NK-92 treated with Interleukin-12 subunit alpha and Interleukin-12 subunit beta, amount 100 ng/mL, for 24 hours (cell line): Measurements from ENCODE around the gene AQP9.
A peak's percentile ranks its signal among the peaks of the same experiment; 100 is the strongest.
"Not testable (repeated sequence)": the region's sequence is repeated elsewhere in the genome, so short reads cannot be mapped to it uniquely, and the experiment has no call there.

Experiments
- DNase-seq: peaks from one replicate; lab custom pipeline; 2025; lab: John Stamatoyannopoulos, UW

Gene AQP9

DNA sequence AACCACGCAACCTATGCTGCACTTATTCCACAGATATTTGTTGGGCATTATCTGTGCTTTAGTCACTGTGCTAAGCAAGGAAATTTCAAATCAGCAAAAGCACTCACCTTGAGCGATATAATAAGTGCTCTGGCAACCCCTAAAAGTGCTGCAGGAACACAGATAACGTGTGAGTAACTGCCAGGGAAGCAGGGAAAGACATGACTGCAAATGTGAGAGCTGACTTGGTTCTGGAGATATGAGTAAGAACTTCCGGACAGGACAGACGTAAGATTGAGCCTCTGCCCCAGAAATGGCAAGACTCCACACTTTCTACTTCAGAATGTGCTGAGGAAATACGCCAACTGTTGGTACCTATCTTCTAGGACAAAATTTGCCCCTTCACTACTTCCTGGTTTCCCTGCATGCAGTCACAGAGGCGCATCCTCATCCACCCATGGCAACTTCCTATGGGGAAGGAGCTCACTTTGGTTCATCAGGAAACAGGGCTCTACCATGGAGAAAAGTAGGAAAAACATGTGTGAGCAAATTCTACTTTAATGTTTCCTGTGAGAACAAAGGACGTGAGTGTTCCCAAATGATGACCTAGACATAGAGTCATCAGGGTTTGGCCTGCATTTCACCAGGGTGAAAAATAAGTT lies 41.7 kb downstream of the AQP9 start:
- no peak for DNase-seq

DNA sequence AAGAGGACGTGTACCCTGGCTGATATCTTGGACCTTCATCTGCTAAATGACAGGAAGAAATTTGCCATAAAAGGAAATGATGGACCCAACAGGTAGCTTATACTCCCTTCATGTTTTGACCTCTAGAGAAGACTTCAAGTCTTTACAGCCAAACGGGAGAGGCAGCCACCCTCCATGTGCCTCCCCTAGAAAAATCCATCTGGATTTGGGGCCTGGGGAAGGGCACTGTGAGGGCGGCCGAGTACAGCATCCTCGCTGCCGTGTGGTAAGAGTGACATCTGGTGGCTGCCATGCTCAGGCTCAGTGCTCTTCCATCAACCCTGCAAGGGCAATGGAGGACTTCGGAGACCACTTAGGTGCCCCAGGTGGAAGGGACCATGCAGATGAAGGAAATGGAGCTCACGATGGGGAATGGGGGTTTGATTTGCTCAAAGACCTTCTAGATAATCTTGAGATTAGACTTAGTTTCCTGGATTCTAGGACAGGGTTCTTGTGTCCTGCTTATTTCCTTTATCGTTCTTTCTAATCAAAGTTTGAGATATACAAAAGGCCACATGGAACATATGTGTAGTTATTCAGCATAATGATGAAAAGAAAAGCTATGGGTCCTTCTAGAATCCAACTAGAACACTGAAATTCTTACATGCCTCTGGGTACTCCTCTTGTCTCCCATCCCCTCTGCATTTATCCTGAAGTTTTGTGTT lies 44.4 kb downstream of the AQP9 start:
- DNase-seq, result peak; percentile 16

DNA sequence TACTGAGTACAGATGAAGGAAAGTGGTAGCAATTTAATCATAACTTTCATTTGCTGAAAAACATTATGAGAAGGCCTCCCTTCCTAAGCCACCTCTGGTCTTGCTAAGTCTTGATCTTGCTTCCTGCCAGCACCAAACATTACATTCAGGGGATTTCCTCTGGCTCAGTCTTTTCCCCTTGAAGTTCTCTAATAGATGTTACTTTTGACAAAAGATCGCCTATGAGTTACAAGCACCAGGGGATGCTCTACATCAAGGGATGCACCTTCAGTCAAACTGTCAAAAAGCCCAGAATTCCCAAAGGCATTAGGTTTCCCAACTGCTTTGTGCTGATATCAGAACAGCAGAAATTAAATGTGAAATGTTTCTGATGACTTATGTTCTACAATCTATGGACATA lies 47.3 kb downstream of the AQP9 start:
- DNase-seq, result no peak

DNA sequence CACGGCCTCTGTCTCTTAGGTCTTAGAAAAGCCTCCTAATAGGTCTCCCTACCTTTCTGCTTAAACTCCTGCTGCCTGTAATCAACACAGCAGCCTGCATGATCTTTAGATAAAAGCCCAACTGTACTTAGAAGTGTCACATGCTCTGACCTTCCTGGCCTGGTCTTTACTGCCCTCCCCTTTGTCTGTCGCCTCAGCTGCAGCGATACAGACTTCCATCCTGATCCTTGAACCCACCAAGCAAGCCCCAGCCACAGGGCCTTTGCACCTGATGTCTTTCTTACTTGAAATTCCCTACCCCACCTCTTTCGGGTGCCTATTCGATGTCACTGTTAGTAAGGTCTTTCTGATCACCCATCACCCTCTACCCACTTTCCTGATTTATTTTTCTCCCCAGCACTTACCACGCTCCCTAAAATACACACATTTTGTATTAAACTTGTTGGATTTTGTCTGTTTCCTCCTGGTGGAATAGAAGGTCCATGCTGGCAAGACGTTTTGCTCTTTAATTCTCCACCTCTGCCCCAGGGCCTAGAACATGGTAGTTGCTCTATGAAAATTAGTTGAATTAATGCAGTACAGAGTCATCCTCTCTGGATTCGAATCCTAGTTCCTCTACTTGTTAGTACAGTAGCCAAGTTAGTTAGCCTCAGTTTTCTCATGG lies 51.1 kb downstream of the AQP9 start:
- no peak for DNase-seq

DNA sequence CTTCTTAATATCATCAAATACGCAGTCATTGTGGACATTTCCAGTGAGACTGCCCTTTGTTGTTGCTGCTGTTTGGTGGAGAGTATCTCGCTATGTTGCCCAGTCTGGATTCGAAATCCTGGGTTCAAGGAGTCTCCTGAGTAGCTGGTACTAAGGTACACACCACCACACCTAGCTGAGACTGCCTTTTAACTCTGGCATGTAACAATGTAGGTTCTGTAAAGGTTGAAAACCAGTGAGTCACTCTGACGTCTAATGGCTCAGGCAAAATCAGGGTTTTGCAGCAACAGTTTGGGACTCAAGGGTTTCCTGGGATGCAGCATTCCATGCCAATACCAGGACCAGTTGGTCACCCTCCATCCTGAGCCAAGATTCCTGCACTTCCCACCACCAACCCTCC lies 52.2 kb downstream of the AQP9 start:
- no peak for DNase-seq

DNA sequence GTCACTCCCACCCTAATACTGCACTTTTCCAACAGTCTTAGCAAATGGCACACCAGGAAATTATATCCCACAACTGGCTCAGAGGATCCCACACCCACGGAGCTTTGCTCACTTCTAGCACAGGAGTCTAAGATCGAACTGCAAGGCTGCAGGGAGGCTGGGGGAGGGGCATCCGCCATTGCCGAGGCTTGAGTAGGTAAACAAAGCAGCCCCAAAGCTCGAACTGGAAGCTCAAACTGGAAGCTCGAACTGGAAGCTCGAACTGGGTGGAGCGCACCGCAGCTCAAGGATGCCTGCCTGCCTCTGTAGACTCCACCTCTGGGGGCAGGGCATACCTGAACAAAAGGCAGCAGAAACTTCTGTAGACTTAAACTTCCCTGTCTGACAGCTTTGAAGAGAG lies 55.5 kb downstream of the AQP9 start:
- not testable (repeated sequence) for DNase-seq

DNA sequence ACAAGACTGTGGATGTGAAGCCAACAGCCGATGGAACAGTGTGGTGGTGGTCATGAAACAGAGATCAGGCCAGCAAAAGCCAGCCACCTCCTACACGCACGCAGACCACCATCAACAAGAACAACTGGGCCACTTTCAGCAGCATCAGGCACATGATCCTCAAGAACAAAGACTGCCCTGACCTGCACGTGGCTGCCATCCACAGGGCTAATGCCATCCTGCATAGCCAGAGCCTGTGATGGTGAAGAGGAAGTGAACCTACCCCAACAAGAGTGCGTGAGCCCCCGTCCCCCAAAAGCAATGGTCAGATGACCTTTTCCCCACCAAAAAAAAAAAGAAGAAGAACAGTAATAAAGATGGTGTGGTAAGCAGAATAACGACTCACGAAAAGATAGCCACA lies 62.6 kb downstream of the AQP9 start:
- no peak for DNase-seq

DNA sequence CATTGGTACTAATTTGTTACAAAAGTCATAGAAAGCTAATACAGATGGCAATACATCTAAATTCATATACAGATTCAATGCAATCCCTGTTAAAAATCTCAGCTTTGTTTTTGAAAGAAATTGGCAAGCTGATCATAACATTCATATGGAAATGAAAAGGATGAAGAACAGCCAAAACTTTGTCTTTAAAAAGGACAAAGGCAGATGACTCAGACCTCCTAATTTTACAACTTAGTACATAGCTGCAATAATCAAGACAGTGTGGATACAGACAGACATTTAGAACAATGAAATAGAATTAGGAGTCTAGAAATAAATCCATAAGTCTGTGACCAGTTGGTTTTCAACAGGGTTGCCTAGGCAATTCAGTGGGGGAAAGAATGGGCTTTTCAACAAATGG lies 63.3 kb downstream of the AQP9 start:
- no peak for DNase-seq

DNA sequence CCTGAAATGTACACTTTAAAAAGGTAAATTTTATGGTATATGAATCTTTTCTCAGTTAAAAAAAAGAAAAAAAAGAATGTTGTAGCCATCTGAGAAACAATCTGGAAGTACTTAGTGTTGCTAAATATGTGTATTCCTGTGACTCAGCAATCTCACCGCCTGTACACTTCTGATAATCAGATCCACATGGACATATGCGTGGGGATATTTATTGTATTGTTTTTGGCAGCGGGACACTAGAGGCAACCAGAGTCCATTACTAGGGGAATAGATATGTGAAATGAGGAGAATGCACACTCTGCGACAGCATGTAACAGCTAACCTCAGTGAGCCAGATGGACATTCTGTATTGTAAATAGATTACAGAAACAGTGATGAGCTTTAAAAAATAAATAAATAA lies 65.4 kb downstream of the AQP9 start:
- no peak for DNase-seq

DNA sequence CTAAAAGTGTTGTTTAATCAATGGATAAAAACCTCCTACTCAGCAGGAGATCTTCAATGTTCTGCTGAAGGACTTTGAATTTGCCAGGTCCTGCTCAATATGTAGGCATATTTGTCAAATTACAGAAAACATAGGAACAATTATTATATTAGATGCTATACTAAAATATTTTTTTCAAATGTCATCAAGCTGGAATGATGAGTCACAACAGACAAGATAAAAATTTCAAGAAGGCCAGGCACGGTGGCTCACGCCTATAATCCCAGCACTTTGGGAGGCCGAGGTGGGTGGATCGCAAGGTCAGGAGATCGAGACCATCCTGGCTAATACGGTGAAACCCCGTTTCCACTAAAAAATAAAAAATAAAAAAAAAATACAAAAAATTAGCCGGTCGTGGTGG lies 68.0 kb downstream of the AQP9 start:
- no peak for DNase-seq

DNA sequence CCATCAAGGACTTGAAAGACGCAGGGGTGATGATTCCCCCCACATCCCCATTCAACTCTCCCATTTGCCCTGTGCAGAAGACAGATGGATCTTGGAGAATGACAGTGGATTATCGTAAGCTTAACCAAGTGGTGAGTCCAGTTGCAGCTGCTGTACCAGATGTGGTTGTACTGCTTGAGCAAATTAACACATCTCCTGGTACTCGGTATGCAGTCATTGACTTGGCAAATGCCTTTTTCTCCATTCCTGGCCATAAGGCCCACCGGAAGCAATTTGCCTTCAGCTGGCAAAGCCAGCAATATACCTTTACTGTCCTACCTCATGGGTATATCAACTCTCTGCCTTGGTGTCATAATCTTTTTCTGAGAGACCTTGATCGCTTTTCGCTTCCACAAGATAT lies 70.0 kb downstream of the AQP9 start:
- not testable (repeated sequence) for DNase-seq

DNA sequence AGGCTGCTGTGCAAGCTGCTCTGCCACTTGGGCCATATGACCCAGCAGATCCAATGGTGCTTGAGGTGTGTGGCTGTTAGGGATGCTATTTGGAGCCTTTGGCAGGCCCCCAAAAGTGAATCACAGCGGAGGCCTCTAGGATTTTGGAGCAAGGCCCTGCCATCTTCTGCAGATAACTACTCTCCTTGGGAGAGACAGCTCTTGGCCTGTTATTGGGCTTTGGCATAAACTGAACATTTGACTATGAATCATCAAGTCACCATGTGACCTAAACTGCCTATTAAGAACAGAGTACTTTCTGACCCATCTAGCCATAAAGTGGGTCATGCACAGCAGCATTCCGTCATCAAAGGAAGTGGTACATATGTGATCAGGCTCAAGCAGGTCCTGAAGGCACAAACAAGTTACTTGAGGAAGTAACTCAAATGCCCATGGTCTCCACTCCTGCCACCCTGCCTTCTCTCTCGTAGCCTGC lies 70.9 kb downstream of the AQP9 start:
- DNase-seq, result not testable (repeated sequence)

DNA sequence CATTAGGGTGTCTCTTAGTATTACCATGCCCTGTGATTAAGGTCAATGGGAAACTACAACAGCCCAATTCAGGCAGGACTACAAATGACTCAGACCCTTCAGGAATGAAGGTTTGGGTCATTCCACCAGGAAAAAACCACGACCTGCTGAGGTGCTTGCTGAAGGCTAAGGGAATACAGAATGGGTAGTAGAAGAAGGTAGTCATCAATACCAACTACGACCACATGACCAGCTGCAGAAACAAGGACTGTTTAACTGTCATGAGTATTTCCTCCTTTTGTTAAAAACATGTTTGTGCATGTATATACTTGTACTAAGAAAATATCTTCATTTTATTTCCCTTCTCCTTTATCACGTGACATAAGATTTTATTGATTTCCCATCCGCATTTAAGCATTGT lies 71.8 kb downstream of the AQP9 start:
- not testable (repeated sequence) for DNase-seq

DNA sequence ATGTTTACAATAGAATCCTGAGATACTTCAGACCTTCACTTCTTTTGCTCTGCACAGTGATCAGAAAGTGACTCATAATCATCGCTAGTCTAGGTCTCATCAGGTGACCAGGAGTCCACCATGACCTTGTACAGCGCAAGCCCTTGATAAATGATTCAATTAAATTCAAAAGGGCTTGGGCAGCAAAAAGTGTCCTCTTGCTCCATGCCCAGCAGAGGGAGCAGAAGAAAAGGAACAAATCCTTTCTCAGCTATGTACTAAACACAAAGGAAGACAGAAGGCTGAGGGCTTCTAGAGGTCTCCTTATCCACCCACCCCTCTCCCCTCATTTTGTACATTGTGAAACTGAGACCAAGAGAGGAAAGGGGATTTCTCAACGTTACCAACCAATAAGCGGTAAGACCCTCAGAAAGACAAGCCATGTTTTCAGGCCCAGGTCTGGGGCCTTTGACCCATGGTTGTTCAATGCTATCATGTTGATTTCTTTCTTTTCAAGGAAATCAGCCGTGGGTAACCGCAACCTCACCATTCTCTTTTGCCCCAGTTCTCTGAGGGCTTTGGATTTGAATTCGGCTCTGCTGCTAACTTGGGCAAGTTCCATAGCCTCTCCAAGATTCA lies 74.8 kb downstream of the AQP9 start:
- no peak for DNase-seq

DNA sequence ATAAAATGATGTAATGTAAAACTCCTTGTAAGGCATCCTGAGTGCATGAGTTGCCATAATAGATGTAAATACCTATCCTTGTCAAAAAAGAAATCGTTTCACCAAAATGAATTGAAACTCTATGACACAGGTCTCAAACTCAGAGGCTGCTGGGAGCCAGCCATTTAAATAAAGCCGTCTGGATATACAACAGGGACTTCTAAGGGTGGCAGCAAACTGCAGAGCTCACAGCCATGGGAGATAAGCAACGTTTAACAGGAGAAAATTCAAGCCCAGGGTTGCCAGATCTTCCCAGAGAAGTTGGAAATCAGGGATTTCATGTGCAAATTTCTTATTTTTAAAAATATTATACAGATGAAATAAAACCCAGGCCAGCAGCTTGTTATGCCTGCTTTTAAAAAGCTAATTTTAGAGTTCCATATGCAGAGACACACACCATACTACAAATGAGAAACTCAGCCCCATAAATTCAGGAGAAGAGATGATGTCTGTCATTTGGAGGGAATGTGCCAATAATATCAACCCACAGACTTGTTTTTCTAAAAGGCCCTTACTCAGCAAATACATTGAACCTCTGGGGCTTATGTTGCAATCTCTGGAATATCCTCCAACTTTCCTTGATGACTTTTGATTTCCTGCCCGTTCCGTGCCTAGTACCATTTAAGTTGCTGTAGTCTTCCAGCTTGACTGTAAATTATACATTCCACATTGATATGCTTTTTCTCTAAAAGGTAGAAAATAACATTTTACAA lies 75.6 kb downstream of the AQP9 start:
- no peak for DNase-seq

DNA sequence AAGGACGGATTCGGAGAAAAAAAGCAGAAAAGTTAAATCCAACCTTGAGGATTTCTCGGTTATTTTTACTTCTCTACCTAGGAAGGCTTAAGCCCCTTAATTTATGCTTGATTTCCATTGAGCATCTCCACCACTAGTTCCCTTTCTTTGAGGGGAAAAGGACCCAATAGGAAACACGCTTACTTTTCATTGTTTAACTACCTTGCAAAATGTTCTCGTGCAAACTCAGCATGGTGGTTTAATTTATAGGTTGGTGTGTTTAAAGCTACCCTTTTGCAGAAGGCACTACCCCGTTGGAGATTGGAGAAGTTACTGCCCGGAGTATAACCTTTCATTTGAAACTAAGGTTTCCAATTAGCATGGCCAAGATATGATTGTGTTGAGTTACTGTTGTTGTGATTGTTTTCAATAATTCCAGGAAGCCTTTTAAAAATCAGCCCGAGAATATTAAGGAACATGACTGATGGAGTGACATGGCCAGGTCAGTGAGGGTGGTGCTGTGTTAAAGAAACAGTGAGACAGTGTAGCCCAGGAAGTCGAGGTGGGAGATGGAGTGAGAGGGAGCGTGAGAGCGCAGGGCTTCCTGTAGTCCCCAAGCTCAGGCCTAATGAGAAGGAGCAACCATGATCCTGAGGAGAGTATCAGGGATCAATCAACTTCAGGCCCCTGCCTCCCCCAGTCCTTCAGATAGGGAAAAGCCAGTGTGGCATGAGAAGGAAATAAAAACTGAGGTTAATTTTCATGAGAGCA lies 76.6 kb downstream of the AQP9 start:
- DNase-seq, result no peak

DNA sequence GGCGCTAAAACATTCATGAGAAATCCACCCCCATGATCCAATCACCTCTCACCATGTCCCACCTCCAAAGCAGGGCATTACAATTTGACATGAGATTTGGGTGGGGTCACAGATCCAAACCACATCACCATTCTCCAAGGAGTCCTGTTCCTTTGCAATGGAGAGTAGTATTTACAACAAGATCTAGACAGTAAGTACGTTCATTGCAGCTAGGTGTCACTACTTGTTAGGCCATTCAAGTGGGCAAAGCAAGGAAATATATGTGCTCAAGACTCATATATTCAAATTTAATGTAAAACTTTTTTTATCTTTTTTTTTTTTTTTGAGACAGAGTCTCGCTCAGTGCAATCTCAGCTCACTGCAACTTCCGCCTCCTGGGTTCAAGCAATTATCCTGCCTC lies 79.3 kb downstream of the AQP9 start:
- no peak for DNase-seq

DNA sequence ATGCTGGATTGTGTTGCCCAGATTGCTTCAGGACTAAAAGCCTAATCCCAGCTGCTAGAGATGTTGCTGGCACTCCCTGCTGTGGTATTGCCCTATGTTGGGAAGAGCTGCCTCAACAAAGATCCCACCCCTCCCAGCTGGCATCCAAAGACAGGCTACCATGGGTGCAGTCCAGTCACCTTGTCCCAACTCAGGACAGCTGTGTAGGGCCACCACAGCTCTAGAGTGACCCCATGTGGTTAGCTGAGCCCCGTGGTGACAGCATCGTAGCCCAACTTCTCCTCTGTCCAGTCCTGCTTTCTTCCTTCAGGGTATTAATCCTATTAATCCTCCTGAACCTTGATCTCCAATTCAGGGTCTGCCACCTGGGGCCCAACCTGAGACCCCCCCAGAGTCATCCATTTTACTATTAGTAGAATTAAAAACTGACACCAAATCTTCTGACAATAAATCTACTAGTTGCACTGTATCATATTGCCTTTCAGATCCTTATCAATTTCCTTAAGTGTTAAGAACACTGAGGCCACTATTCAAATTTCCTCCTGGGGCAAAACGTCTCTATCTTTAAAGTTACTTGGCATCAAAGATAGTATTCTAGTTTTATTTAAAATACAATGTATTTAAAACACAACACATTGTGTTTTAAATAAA lies 83.5 kb downstream of the AQP9 start:
- DNase-seq, result no peak

DNA sequence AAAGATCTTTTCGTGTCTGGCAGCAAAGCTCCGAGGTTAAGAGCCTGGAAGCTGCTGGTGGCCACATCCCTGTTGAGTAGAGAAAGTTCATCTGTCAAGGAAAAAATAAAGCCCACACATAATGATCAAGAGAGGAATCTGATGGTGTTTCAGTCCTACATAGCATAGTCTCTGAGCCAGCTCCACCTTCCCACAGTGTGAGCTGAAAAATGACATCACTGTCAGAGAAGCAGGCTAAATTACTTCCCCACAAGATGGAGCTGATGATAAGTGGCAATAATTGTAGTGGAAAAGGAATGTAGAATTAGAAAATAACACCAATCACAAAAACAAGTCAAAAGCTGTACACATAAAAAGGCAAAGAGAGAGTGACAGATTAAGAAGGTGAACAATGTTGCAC lies 84.5 kb downstream of the AQP9 start:
- no peak for DNase-seq

DNA sequence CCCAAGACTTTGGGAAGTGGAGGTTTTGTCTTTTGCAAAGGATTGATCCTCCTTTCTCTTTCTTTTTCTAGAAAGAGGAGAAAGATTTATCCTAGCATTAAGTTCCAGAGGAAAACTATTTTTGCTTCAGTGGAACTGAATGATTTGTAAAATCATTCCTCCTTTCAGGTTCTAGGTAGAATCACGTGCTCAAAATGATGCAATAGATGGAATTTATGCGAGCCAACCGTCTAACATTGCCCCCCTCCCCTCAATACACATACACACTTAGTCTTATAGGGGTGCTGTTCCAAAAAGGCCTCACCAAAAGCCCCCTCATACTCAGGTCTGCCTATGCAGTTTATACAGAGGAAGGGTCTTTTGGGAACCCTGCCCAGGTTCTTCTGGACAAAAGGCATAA lies 85.3 kb downstream of the AQP9 start:
- no peak for DNase-seq

DNA sequence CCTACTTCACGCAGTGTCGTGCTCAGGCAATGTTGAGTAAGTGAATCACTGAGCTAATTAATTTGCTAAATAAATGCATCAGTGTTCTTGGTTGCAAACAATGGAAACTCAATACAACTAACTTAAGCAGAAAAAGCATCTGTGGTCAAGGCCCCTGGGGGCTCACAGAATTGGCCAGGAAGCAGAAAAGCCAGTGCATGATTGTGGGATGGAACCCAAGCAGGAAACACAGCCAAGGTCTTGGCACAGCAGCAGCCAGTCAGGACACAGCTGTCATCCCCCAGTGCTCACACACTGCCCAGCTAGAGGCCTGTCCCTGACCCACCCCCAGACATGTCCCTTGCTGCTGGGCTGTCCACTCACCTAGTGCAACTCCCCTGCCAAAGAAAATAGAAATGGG lies 85.9 kb downstream of the AQP9 start:
- no peak for DNase-seq
